Measurements from ENCODE around the gene COPB2. TPM values are rescaled to one million over a fixed set of nuclear protein-coding genes. Genes with fewer than 3 reads are reported as not detected.
"Not testable (repeated sequence)": the region's sequence is repeated elsewhere in the genome, so short reads cannot be mapped to it uniquely, and the experiment has no call there.

Gene COPB2
- total RNA-seq, 1 experiment from 2014 or later = 119 TPM

DNA sequence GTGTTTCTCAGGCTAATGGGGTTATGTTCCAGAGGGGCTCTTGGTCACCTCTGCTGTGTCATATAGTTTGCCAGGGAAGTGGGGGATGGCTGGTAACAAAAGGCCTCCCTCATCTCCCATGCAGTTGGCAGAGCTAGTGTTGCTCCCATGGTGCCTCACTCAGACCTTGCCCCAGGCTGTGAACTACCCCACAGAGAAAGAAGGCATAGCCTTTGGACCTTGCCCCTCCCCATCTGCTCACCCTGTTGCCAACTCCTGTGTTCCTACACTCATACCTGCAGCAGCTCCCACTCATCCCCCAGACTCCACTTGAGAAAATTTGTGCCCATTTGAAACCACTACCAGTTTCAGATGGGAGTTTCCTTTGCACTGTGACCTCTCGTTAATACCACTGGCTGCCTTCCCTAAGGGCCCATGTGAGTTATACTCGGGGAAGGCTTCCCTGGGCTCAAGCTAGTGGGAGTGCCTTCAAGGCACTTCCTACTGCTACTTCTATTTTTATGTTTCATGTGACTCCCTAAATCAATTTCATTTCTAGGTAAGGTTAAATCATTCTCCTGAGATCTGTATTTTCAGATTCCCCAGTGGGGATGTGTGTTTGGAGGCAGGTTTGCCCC is 25.3 kb upstream of the COPB2 start:
- no peak overlapping the region for H3K27ac ChIP-seq (ENCODE audit: low read depth, low read length)
- ATAC-seq (no peak), DNase-seq (ENCODE audit: low read depth, low spot score) (no peak)
- POLR2A ChIA-PET = no interaction called here
- H3K4me2 ChIP-seq (ENCODE audit: low read length) = no peak overlapping the region
- CTCF ChIA-PET = no interaction called here
- no peaks in the 10 kb centered on the region for H4K20me1 ChIP-seq (ENCODE audit: insufficient read depth)
- no peak overlapping the region for H3K4me3 ChIP-seq (replicated peaks in 1 of 2; ENCODE audit: low read depth in 1 of 2, low read length in 2 of 2)
- no peaks in the 10 kb centered on the region for H3K27me3 ChIP-seq (ENCODE audit: insufficient read depth, low read length)
- no peaks in the 10 kb centered on the region for H3K9me2 ChIP-seq (ENCODE audit: insufficient read depth)
- H3K9ac ChIP-seq (ENCODE audit: low read length) = no peak overlapping the region
- H2AFZ ChIP-seq (ENCODE audit: low read depth, low read length, poor library complexity, severe bottlenecking) = no peak overlapping the region
- H3K9me3 ChIP-seq (ENCODE audit: control insufficient read depth in 1 of 2, insufficient read depth in 1 of 2, low read depth in 1 of 2, low read length in 2 of 2) = peaks cover 0 to 5% of the 10 kb centered on the region in 2 experiments; a peak in 2 of 4 replicates
- H3K36me3 ChIP-seq (ENCODE audit: control insufficient read depth in 1 of 2, insufficient read depth in 2 of 2, low read length in 2 of 2) = no peaks in the 10 kb centered on the region
- H3K4me1 ChIP-seq (ENCODE audit: control insufficient read depth in 1 of 2, insufficient read depth in 2 of 2, low read length in 2 of 2) = peaks cover 0 to 11% of the 10 kb centered on the region in 2 experiments; a peak in 1 of 4 replicates
- RAD21 ChIA-PET (ENCODE audit: low non-redundant PET in 1 of 2, low total read pairs in 2 of 2, uncharacterized antibody in 2 of 2, unreplicated experiment in 2 of 2) = no interaction called here
- no peaks in the 10 kb centered on the region for H3K79me2 ChIP-seq (ENCODE audit: insufficient read depth, low read length)
- no TSS peak for BruUV-seq (replicated peaks)
- TF ChIP-seq SP1 (IDR thresholded peaks at IDR 0.05; ENCODE audit: low read depth) = no peak
- intact Hi-C loops (cut with micrococcal nuclease) = no loop called here

GRCh38 chr3:139412891-139413290 is 23.4 kb upstream of the COPB2 start:
- H3K9ac ChIP-seq (ENCODE audit: low read length); H3K36me3 ChIP-seq (ENCODE audit: control insufficient read depth in 1 of 2, insufficient read depth in 2 of 2, low read length in 2 of 2); H3K9me3 ChIP-seq (ENCODE audit: control insufficient read depth in 1 of 2, insufficient read depth in 1 of 2, low read depth in 1 of 2, low read length in 2 of 2); CTCF ChIA-PET; BruUV-seq (replicated peaks); POLR2A ChIA-PET; RAD21 ChIA-PET (ENCODE audit: low non-redundant PET in 1 of 2, low total read pairs in 2 of 2, uncharacterized antibody in 2 of 2, unreplicated experiment in 2 of 2); H3K79me2 ChIP-seq (ENCODE audit: insufficient read depth, low read length); H3K27ac ChIP-seq (ENCODE audit: low read depth, low read length); H3K4me3 ChIP-seq (replicated peaks in 1 of 2; ENCODE audit: low read depth in 1 of 2, low read length in 2 of 2); DNase-seq (ENCODE audit: low read depth, low spot score); intact Hi-C loops (cut with micrococcal nuclease); H2AFZ ChIP-seq (ENCODE audit: low read depth, low read length, poor library complexity, severe bottlenecking); H3K4me1 ChIP-seq (ENCODE audit: control insufficient read depth in 1 of 2, insufficient read depth in 2 of 2, low read length in 2 of 2); H3K4me2 ChIP-seq (ENCODE audit: low read length); ATAC-seq; H3K9me2 ChIP-seq (ENCODE audit: insufficient read depth); H3K27me3 ChIP-seq (ENCODE audit: insufficient read depth, low read length); H4K20me1 ChIP-seq (ENCODE audit: insufficient read depth): not testable (repeated sequence)

- RAD21 ChIA-PET (ENCODE audit: low non-redundant PET in 1 of 2, low total read pairs in 2 of 2, uncharacterized antibody in 2 of 2, unreplicated experiment in 2 of 2); DNase-seq (ENCODE audit: low read depth, low spot score); H3K79me2 ChIP-seq (ENCODE audit: insufficient read depth, low read length); H3K27ac ChIP-seq (ENCODE audit: low read depth, low read length); H3K4me1 ChIP-seq (ENCODE audit: control insufficient read depth in 1 of 2, insufficient read depth in 2 of 2, low read length in 2 of 2); H4K20me1 ChIP-seq (ENCODE audit: insufficient read depth); H3K9me2 ChIP-seq (ENCODE audit: insufficient read depth); H3K9me3 ChIP-seq (ENCODE audit: control insufficient read depth in 1 of 2, insufficient read depth in 1 of 2, low read depth in 1 of 2, low read length in 2 of 2); H3K4me3 ChIP-seq (replicated peaks in 1 of 2; ENCODE audit: low read depth in 1 of 2, low read length in 2 of 2); H2AFZ ChIP-seq (ENCODE audit: low read depth, low read length, poor library complexity, severe bottlenecking); intact Hi-C loops (cut with micrococcal nuclease); CTCF ChIA-PET; ATAC-seq; POLR2A ChIA-PET; H3K36me3 ChIP-seq (ENCODE audit: control insufficient read depth in 1 of 2, insufficient read depth in 2 of 2, low read length in 2 of 2); H3K9ac ChIP-seq (ENCODE audit: low read length); H3K4me2 ChIP-seq (ENCODE audit: low read length); BruUV-seq (replicated peaks); H3K27me3 ChIP-seq (ENCODE audit: insufficient read depth, low read length): not testable (repeated sequence)
Measured at GRCh38 chr3:139401155-139401554, 11.7 kb upstream of the COPB2 start.
